Measurements from ENCODE around the gene NKG7.

NKG7 gene

GRCh38 chr19:51354742-51355148, 17.7 kb downstream of the NKG7 start:
- TF ChIP-seq USF1 (IDR thresholded peaks at IDR 0.05) = no peak
- no peak for TF ChIP-seq TAF1 (IDR thresholded peaks at IDR 0.05; ENCODE audit: low read depth)
- no peak for TF ChIP-seq RAD21 (IDR thresholded peaks at IDR 0.05; ENCODE audit: low read depth)
- no peak for TF ChIP-seq CREB1 (IDR thresholded peaks at IDR 0.05; ENCODE audit: low read depth)
- no peak for TF ChIP-seq ZBTB7A (IDR thresholded peaks at IDR 0.05; ENCODE audit: low read depth)
- TF ChIP-seq YY1 (IDR thresholded peaks at IDR 0.05; ENCODE audit: low read depth) = no peak
- no peak for TF ChIP-seq MAX (IDR thresholded peaks at IDR 0.05)
- no peak for TF ChIP-seq EP300 (IDR thresholded peaks at IDR 0.05; ENCODE audit: borderline replicate concordance)
- no peak for TF ChIP-seq EGR1 (IDR thresholded peaks at IDR 0.05)
- TF ChIP-seq REST (IDR thresholded peaks at IDR 0.05; ENCODE audit: low read depth) = no peak
- TF ChIP-seq TCF12 (IDR thresholded peaks at IDR 0.05; ENCODE audit: low read depth) = no peak
- TF ChIP-seq TEAD4 (IDR thresholded peaks at IDR 0.05) = no peak
- TF ChIP-seq NFIC (IDR thresholded peaks at IDR 0.05) = no peak

DNA sequence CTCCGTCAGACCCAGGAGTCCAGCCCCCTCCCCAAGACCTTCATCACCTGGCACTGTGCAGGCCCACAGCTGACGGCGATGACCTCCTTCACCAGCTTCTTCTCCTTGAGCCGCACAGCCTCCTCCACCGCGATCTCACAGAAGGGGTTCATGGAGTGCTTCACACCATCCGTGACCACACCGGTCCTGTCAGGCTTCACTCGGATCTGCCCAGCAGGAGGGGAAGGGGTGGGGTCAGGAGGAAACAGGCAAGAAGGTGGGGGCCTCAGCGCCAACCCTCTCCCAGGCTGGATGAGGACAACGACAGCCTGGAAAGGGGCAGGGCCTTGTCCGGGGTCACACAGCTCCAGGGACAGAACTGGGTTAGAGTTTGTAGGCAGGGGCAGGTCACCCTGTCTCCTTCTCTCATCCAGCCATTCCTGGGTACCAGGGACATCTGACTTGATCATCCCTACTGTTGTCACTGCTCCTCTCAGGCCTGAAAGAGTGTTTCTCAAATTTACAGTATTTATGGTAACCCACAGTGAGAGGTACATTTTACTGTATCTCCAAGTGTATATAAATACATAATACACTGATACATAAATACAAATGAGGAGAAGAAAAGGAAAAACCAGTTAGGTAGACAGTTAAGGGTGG, 18.2 kb downstream of the NKG7 start:
- TF ChIP-seq TEAD4 (IDR thresholded peaks at IDR 0.05) = no peak
- TF ChIP-seq RAD21 (IDR thresholded peaks at IDR 0.05; ENCODE audit: low read depth) = no peak
- TF ChIP-seq FOXM1 (IDR thresholded peaks at IDR 0.05; ENCODE audit: borderline replicate concordance, low read depth) = no peak
- no peak for TF ChIP-seq MAX (IDR thresholded peaks at IDR 0.05)
- no peak for TF ChIP-seq REST (IDR thresholded peaks at IDR 0.05; ENCODE audit: low read depth)
- no peak for TF ChIP-seq USF1 (IDR thresholded peaks at IDR 0.05)
- no peak for TF ChIP-seq TAF1 (IDR thresholded peaks at IDR 0.05; ENCODE audit: low read depth)
- no peak for TF ChIP-seq ZBTB7A (IDR thresholded peaks at IDR 0.05; ENCODE audit: low read depth)
- no peak for TF ChIP-seq NFIC (IDR thresholded peaks at IDR 0.05)
- TF ChIP-seq TCF12 (IDR thresholded peaks at IDR 0.05; ENCODE audit: low read depth) = no peak
- TF ChIP-seq CREB1 (IDR thresholded peaks at IDR 0.05; ENCODE audit: low read depth) = no peak
- no peak for TF ChIP-seq EGR1 (IDR thresholded peaks at IDR 0.05)
- TF ChIP-seq EP300 (IDR thresholded peaks at IDR 0.05; ENCODE audit: borderline replicate concordance) = no peak
- no peak for TF ChIP-seq CEBPB (IDR thresholded peaks at IDR 0.05)
- no peak for TF ChIP-seq YY1 (IDR thresholded peaks at IDR 0.05; ENCODE audit: low read depth)

GRCh38 chr19:51352783-51353360, 19.6 kb downstream of the NKG7 start:
- TF ChIP-seq YY1 (IDR thresholded peaks at IDR 0.05; ENCODE audit: low read depth) (no peak), TCF12 (IDR thresholded peaks at IDR 0.05; ENCODE audit: low read depth) (no peak), EGR1 (IDR thresholded peaks at IDR 0.05) (no peak), CREB1 (IDR thresholded peaks at IDR 0.05; ENCODE audit: low read depth) (no peak), ZBTB7A (IDR thresholded peaks at IDR 0.05; ENCODE audit: low read depth) (no peak), RAD21 (IDR thresholded peaks at IDR 0.05; ENCODE audit: low read depth) (no peak)

DNA sequence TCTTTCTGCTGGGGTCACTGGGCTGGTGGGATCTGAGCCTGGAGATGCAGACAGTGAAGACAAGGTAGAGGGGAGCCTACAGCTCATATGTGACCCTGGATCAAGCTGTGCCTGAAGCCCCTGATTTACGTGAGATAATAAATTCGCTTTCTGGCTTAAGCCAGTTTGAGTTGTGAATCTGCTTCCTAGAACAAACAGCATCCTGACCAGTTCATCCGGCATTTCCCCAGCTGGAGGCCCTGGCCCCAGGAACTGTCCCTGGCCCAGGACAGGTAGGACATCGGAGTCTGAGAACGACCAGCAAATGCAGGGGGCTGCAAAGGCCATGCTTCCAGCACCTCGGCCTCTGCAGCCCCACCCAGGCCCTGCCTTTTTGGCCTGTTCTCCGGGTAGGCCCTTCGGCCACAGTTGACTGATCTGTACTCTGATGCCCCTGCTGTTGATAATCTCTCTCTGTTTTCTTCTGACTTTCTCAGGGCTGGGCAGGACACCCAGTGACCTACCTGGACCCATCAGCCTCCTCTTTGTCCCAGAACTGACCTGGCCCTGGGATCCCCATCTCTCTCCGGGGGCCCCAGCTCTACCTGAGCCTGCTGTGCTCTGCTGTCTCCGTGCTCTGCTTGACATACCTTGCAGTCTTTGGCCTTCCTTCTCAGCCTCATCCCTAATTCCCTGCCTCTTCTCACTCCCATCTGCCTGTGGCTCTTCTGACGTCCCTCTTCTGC, 21.0 kb downstream of the NKG7 start:
- no peak for TF ChIP-seq TEAD4 (IDR thresholded peaks at IDR 0.05)
- no peak for TF ChIP-seq EP300 (IDR thresholded peaks at IDR 0.05; ENCODE audit: borderline replicate concordance)
- no peak for TF ChIP-seq FOXM1 (IDR thresholded peaks at IDR 0.05; ENCODE audit: borderline replicate concordance, low read depth)
- no peak for TF ChIP-seq ZBTB7A (IDR thresholded peaks at IDR 0.05; ENCODE audit: low read depth)
- TF ChIP-seq TCF12 (IDR thresholded peaks at IDR 0.05; ENCODE audit: low read depth) = no peak
- TF ChIP-seq RAD21 (IDR thresholded peaks at IDR 0.05; ENCODE audit: low read depth) = no peak
- TF ChIP-seq EGR1 (IDR thresholded peaks at IDR 0.05) = no peak
- no peak for TF ChIP-seq USF1 (IDR thresholded peaks at IDR 0.05)
- TF ChIP-seq REST (IDR thresholded peaks at IDR 0.05; ENCODE audit: low read depth) = no peak
- TF ChIP-seq NFIC (IDR thresholded peaks at IDR 0.05) = no peak
- TF ChIP-seq MAX (IDR thresholded peaks at IDR 0.05) = no peak
- TF ChIP-seq CEBPB (IDR thresholded peaks at IDR 0.05) = no peak
- no peak for TF ChIP-seq CREB1 (IDR thresholded peaks at IDR 0.05; ENCODE audit: low read depth)
- TF ChIP-seq YY1 (IDR thresholded peaks at IDR 0.05; ENCODE audit: low read depth) = no peak
- TF ChIP-seq TAF1 (IDR thresholded peaks at IDR 0.05; ENCODE audit: low read depth) = no peak
